ENCODE measurements around the gene GNPTG. TPM values are rescaled to one million over a fixed set of nuclear protein-coding genes. Genes with fewer than 3 reads are reported as not detected.

Gene GNPTG
- total RNA-seq, 1 experiment from 2014 or later, result 20.9 TPM

- TF ChIP-seq, protein P1, sequence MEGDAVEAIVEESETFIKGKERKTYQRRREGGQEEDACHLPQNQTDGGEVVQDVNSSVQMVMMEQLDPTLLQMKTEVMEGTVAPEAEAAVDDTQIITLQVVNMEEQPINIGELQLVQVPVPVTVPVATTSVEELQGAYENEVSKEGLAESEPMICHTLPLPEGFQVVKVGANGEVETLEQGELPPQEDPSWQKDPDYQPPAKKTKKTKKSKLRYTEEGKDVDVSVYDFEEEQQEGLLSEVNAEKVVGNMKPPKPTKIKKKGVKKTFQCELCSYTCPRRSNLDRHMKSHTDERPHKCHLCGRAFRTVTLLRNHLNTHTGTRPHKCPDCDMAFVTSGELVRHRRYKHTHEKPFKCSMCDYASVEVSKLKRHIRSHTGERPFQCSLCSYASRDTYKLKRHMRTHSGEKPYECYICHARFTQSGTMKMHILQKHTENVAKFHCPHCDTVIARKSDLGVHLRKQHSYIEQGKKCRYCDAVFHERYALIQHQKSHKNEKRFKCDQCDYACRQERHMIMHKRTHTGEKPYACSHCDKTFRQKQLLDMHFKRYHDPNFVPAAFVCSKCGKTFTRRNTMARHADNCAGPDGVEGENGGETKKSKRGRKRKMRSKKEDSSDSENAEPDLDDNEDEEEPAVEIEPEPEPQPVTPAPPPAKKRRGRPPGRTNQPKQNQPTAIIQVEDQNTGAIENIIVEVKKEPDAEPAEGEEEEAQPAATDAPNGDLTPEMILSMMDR (conservative IDR thresholded peaks at IDR 0.05; ENCODE audit: low read depth, low read length), result no peak
- TF ChIP-seq EZH2 (IDR thresholded peaks at IDR 0.05; ENCODE audit: borderline replicate concordance, low read depth, low read length, poor library complexity, severe bottlenecking), result no peak
- Histone ChIP-seq H3K27ac (ENCODE audit: low read depth, low read length, poor library complexity, severe bottlenecking) (no peak overlapping the region), H3K9me3 (ENCODE audit: low read depth, low read length, poor library complexity, severe bottlenecking) (no peaks in the 10 kb centered on the region), H3K4me1 (ENCODE audit: insufficient read depth, low read length, poor library complexity, severe bottlenecking) (peaks cover 8% of the 10 kb centered on the region), H3K27me3 (replicated peaks; ENCODE audit: insufficient read depth, low read depth, low read length, poor library complexity) (no peaks in the 10 kb centered on the region), H3K4me3 (ENCODE audit: low read depth, low read length, poor library complexity, severe bottlenecking) (no peak overlapping the region), H3K36me3 (ENCODE audit: insufficient read depth, low read length, poor library complexity, severe bottlenecking) (peaks cover 20% of the 10 kb centered on the region)
- ChIA-PET POLR2A (ENCODE audit: low non-redundant PET) (interaction anchor here (1.0 kb wide), 1 partner anchor 23 kb away, joined by 3 read pairs; no protein-coding TSS in a partner anchor), CTCF (no interaction called here)
- intact Hi-C loops (cut with micrococcal nuclease; ENCODE audit: unreplicated experiment), result no loop called here
- no TSS peak for BruUV-seq (replicated peaks)
- DNase-seq (ENCODE audit: low spot score), result no peak
Observed at GRCh38 chr16:1356061-1356900, 4.5 kb downstream of the GNPTG start.

DNA sequence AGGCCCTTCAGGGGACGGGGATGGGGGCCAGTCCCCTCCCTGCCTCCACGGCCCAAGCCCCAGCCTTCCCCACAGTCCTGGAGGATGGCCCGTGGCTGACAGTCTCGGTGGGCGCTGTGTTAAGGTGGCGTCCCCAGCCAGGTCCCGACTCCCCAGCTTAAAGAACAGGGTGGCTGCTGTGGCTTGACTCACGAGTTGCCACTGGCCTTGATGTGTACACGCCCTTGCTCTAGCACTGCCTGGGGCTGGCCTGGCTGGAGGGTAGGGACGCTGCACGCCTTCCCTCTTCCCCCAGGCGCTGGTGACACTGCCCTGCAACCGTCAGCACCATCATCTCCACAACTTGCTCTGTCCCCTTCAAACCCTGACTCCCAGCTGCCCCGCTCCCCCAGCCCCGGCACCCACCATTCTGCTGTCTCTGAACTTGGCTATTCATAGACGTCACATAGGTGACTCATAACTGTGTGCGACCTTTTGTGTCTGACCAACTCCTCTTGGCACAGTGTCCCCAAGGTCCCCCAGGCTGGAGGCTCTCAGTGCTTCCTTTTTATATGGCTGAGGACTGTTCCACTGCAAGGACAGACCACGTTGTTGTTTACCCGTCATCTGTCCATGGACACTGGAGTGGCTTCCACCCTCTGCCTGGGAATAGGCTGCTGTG is 6.3 kb downstream of the GNPTG start:
- H3K9me3 ChIP-seq (ENCODE audit: low read depth, low read length, poor library complexity, severe bottlenecking), result no peaks in the 10 kb centered on the region
- BruUV-seq (replicated peaks), result no TSS peak
- DNase-seq (ENCODE audit: low spot score), result no peak
- H3K27ac ChIP-seq (ENCODE audit: low read depth, low read length, poor library complexity, severe bottlenecking), result no peak overlapping the region
- peaks cover 37% of the 10 kb centered on the region for H3K36me3 ChIP-seq (ENCODE audit: insufficient read depth, low read length, poor library complexity, severe bottlenecking)
- ChIA-PET CTCF (no interaction called here), POLR2A (ENCODE audit: low non-redundant PET) (no interaction called here)
- intact Hi-C loops (cut with micrococcal nuclease; ENCODE audit: unreplicated experiment), result no loop called here
- no peaks in the 10 kb centered on the region for H3K27me3 ChIP-seq (replicated peaks; ENCODE audit: insufficient read depth, low read depth, low read length, poor library complexity)
- TF ChIP-seq EZH2 (IDR thresholded peaks at IDR 0.05; ENCODE audit: borderline replicate concordance, low read depth, low read length, poor library complexity, severe bottlenecking), result no peak
- TF ChIP-seq, protein P1 (conservative IDR thresholded peaks at IDR 0.05; ENCODE audit: low read depth, low read length), result no peak
- peaks cover 2% of the 10 kb centered on the region for H3K4me1 ChIP-seq (ENCODE audit: insufficient read depth, low read length, poor library complexity, severe bottlenecking)
- no peak overlapping the region for H3K4me3 ChIP-seq (ENCODE audit: low read depth, low read length, poor library complexity, severe bottlenecking)

DNA sequence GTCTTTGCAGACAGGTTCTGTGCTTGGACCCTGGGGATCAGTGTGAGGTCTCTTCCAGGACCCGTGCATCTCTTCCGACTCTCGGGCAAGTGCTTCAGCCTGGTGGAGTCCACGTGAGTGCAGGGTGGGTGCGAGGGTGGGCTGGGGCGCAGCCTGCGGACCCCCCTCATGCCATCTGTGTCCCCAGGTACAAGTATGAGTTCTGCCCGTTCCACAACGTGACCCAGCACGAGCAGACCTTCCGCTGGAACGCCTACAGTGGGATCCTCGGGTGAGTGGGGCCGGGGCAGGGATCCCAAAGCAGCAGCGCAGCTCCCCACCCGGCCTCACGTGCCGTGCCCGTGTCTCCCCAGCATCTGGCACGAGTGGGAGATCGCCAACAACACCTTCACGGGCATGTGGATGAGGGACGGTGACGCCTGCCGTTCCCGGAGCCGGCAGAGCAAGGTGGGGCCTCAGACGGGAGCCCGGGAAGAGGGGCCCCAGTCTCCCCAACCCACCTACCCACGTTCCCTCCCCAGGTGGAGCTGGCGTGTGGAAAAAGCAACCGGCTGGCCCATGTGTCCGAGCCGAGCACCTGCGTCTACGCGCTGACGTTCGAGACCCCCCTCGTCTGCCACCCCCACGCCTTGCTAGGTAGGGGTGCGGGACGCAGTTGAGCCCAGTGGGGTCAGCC is 10.1 kb downstream of the GNPTG start:
- Histone ChIP-seq H3K9me3 (ENCODE audit: low read depth, low read length, poor library complexity, severe bottlenecking) (no peaks in the 10 kb centered on the region), H3K4me1 (ENCODE audit: insufficient read depth, low read length, poor library complexity, severe bottlenecking) (no peaks in the 10 kb centered on the region), H3K27ac (ENCODE audit: low read depth, low read length, poor library complexity, severe bottlenecking) (no peak overlapping the region), H3K27me3 (replicated peaks; ENCODE audit: insufficient read depth, low read depth, low read length, poor library complexity) (no peaks in the 10 kb centered on the region), H3K4me3 (ENCODE audit: low read depth, low read length, poor library complexity, severe bottlenecking) (no peak overlapping the region), H3K36me3 (ENCODE audit: insufficient read depth, low read length, poor library complexity, severe bottlenecking) (peaks cover 72% of the 10 kb centered on the region)
- CTCF ChIA-PET, result interaction anchor here (0.5 kb wide), 1 partner anchor 369 kb away, joined by 7 read pairs; no protein-coding TSS in a partner anchor
- BruUV-seq (replicated peaks), result no TSS peak
- no peak for TF ChIP-seq EZH2 (IDR thresholded peaks at IDR 0.05; ENCODE audit: borderline replicate concordance, low read depth, low read length, poor library complexity, severe bottlenecking)
- no peak for DNase-seq (ENCODE audit: low spot score)
- intact Hi-C loops (cut with micrococcal nuclease; ENCODE audit: unreplicated experiment), result no loop called here
- POLR2A ChIA-PET (ENCODE audit: low non-redundant PET), result no interaction called here
